ENCODE data around the gene LRRC2.
"Not testable (repeated sequence)": the region's sequence is repeated elsewhere in the genome, so short reads cannot be mapped to it uniquely, and the experiment has no call there.

Gene LRRC2

DNA sequence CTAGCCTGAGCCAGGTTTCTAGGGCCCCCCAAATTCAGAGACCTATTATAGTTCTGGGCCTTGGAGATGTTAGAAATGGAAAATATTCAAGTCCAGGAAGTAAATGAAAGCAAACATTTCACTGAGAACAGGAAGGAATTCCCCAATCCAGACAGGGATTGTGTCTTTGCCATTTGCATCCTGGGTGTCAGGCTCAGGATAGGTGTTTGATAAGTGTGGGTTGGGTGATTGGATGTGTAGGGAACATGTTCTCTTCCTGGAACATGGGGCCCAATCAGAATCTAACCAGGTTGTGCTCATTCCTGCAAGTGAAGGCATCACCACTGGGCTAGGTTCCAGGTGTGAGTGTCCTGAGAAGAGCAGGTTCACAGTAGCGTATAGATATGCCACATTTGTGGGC lies 14.6 kb upstream of the LRRC2 start:
- no peak for DNase-seq (ENCODE audit: low read depth)

DNA sequence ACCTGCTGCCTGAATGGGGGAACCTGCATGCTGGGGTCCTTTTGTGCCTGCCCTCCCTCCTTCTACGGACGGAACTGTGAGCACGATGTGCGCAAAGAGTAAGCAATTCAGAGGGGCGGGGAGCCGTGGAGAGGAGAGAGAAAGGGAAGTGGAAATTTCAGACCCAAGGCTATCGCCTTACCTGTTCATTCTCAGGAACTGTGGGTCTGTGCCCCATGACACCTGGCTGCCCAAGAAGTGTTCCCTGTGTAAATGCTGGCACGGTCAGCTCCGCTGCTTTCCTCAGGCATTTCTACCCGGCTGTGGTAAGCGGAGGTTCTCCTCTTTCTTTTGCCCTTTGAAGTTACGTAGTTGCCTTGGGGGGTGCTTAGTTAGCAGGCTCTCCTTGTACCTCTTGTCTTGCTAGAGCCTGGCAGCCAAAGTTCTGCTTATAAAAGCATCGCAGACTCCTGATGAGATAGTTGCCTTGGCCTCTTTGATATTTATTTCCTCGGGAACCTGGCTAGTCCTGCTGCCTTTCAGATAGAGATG lies 13.7 kb upstream of the LRRC2 start:
- no peak for DNase-seq (ENCODE audit: low read depth)

DNA sequence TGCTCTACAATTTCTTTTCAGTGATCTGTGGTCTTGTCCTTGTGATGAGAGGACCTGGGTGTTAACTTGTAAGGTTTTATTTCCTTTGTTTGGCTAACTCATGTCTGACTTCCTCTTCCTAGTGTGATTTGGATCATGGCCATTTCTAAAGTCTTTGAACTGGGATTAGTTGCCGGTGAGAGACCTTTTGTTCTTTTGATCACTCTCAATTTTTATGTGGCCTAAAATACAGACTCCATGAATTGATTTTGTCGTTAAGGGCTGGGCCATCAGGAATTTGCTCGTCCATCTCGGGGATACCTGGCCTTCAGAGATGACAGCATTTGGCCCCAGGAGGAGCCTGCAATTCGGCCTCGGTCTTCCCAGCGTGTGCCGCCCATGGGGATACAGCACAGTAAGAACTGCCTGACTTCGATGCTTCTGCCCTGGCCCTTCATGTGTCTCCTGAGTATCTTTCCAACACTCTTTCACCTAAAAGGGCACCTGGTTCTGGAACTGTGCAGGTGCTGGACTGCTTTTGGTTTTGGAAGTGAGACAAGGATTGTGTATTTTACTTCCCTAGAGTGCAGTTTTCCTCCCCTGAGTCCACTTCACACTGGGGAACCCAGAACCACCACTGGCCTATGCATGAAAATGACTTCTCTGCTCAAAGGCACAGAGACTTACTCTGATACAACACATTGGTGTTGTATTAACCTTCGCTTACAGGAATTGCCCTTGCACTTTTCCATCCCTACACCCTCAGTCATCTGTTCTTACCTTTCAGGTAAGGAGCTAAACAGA lies 13.1 kb upstream of the LRRC2 start:
- DNase-seq (ENCODE audit: low read depth) = no peak

DNA sequence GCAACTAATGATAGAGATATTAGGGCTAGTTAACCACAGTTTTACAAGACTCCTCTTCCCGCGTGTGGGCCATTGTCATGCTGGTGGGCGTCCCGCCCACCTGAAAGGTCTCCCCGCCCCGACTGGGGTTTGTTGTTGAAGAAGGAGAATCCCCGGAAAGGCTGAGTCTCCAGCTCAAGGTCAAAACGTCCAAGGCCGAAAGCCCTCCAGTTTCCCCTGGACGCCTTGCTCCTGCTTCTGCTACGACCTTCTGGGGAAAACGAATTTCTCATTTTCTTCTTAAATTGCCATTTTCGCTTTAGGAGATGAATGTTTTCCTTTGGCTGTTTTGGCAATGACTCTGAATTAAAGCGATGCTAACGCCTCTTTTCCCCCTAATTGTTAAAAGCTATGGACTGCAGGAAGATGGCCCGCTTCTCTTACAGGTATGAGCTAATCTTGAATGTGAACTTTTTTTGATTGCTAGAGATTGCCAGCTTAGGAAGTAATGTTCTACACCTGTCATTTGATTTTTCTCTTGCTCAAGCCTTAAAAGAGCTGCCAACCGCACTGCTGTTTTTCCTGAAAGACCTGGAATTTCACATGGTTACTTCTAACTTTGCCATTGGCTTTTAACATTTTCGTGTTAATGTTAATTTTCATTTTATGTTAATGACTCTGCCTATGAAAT lies 11.6 kb upstream of the LRRC2 start:
- not testable (repeated sequence) for DNase-seq (ENCODE audit: low read depth)

DNA sequence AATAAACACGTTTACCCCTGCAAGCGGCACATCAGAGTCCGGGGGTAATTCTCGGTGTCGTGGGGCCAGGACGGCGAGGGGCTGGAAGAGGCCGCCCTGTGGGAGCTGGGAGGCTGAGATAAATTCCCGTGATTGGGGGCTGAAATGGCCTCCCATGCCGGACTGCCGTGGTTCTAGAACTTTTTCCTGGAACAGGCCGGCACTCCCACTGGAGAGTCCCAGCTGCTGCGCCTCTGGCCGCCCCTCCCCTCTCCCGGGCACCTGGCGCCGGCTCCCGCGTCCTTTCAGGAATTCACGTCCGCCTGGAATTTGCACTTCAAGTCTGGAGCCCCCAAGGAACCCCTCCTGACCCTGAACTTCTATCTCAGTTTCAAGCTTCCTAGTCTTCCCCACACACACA lies 10.8 kb upstream of the LRRC2 start:
- DNase-seq (ENCODE audit: low read depth) = no peak

DNA sequence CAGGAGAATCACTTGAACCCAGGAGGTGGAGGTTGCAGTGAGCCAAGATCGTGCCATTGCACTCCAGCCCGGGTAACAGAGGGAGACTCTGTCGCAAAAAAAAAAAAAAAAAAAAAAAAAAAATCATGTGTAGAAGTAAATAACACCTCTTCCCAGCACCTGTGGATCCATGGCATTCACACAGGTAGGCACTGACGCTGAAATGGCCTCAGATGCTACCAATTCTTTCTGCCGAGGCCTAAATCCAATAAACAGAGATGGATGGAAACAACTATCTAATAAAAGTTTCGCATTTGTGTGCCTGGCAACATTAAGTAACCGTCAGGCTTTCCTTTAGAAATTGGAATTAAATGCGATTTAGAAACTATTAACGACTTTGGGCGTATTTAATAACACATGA lies 10.3 kb upstream of the LRRC2 start:
- DNase-seq (ENCODE audit: low read depth) = no peak

DNA sequence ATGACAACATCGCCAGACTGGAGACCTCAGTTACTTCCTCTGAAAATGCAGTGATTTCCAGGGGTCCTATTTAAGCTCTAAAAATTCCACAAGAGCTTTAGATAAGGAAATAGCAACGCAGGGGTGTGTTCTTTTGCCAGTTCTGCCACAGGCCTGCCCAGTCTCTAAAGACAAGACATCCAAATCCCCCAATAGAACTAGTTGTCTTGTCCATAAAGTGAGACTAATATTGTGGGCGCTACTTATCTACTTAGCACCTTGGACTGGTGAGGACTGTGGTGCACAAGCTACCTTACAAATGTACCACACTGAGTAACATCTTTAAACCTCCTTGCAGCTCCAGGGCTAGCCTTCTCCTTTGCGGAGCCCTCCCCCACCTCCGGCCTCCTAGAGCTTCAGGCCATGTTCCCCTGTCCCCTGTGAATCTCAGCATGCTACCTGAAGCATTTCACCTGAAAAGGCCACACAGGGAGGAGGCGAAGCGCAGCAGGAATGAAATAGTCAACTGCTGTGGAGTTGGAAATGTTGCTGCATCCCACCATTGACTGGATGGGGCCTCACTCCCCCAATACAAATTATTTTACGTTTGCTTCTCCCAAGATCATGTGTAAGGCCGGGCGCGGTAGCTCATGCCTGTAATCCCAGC lies 9.6 kb upstream of the LRRC2 start:
- DNase-seq (ENCODE audit: low read depth) = no peak

DNA sequence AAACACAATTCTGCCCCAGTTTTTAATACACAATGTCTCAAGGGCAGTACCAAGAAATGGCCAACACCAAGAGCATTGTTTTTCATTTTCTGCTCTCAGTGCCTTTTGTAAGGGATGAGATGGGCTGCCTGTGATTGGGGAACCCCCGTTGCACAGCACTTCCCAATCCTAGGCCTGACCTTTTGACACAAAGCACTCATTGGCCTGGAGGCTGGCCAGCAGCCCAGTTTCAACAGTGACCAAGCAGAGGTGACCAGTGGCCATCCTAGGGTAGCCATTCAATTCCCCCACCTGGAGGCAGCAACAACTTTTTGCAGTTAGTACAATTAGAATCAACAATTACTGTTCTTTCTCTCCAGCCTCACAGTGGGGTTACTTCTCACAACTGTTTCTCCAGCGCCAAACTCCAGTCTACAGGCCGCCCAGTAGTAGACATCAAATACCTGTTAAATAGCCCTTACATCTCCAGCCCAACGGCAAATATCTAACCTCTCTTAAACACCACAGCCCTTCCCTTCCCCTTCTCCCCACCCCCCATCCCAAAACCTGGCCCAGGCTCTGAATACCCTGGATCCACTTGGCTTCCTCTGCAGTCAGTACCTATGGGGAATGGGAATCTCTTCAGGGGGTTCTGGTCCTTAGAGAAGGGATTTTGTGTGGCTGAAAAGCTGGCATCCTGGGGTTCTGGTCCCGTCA lies 8.9 kb upstream of the LRRC2 start:
- no peak for DNase-seq (ENCODE audit: low read depth)

DNA sequence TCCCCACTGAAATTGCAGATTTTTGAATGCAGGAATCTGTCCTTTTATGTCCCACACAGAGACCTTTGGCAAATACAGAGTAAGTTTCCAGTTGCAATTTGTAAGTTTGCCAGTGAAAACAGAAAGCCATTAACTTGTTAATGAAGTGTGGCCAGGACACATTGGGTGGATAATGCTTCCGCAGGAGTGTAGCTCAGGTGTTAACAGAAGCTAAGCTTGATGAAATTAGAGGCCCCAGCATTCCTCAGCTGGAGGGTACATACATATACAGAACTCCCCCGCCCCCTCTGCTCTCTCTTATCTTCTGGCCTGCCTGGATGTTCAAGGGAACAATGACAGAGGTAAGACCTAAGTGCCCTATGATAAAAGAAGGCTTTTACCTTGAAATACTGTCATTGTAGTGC lies 8.1 kb upstream of the LRRC2 start:
- no peak for DNase-seq (ENCODE audit: low read depth)

DNA sequence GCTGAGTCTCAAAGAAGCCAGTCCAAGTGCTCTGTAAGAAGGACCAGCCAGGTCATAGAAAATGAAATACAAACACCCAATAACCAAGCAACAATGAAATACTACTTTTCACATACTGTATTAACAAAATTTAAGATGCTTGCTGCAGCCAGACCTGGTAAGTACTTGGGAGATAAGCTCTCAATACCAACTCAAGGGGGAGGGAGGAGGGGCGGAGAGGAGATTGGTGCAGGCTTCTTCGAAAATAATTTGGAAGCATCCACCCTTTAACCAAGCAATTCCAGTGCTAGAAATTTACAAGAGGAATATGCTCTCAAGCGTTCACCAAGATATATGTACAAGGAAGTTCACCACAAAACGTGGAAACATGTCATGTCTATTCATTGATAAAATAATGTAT lies 7.6 kb upstream of the LRRC2 start:
- no peak for DNase-seq (ENCODE audit: low read depth)

DNA sequence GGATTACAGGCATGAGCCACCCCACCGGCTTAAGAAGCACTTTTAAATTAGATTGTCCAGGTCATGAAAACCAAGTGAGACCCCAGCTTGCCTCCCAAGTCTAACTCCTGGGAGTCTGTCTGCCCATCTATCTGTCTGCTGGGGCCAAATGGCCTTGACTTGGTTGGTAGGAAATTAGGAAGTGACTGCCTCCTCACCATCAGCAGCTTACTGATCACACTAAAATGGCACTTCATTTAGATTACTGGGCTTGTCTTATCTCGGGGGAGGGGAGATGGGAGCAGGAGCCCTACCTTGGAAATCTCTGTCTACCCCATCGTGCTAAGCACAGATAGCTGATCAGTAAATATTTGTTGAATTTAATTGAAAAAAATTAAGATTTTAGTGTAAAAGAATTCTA lies 5.6 kb upstream of the LRRC2 start:
- no peak for DNase-seq (ENCODE audit: low read depth)

DNA sequence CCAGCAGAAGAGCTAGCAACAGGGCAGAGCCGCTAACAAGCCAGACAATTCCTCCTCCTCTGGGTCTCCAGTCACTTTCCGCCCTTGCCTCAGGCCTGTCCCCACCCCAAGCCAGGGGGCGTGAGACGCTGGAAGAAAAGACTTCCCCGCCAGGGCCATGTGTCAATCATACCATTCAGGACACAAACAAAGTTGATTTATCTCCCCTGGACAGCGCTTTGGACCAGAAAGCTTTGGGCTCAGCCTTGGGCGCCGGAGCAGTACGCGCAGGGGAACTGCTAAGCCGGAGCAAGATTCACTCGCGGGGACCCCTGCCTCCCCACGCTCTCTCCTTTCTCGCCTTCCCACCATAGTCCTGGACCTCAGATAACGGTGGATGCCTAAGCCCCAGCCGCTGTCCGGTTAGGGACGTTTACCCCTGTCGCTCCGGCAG lies 479 bp downstream of the LRRC2 start:
- DNase-seq (ENCODE audit: low read depth) = no peak

DNA sequence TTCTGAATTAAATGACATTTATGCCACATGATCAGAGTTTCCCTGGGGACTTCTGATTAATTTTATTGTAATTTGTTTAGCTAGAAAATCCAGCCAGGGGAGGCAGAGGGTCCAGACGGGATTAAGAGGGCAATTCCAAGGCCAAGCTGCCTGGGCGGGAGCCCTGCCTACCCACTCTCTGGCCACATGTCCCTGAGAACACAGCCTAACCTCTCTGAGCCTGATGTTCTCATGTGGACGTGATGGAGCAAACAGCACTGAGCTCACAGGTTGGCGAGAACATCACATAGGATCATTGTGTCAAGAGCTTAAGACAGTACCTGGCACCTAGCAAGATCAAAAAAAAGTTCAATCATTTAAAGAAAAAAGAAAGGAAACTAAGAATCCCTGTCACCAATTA lies 1.0 kb downstream of the LRRC2 start:
- DNase-seq (ENCODE audit: low read depth) = no peak

DNA sequence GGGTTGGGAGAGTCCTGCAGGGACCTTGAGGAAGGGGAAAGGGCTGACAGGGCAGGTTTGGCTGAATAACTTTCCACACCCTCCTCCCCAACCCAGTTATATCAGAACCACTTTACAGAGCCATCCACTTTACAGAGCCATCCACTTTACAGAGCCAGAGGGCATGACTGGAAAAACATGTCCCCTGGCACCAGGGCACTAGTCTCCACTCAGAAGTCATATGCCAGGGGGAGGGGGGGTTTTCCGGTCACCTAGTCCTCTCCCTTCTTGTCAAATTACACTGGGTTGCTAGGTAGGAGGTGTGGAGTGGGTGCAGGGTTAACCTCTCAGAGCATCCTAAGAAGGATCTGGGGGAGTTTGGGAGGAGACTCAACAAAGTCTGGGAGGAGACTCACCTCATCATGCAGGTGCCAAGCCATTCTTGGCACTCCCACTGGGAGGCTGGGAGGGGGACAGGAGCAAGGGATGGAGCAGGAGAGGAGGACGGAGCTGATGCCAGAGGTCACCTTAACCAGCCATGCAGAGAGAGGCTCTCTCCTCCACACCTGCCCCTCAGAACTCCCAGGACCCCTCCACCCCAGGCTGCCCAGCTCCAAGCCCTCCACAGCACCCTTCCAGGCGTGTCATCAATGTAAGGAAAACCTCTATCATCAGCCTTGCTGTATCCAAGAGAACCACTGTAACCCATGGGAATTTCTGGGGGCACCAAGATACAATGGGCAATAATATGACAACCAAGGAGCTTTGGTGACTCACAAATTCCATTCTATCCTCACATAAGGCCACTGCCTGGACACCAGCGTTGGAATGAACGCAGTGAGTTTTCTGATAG lies 1.7 kb downstream of the LRRC2 start:
- DNase-seq (ENCODE audit: low read depth) = no peak

DNA sequence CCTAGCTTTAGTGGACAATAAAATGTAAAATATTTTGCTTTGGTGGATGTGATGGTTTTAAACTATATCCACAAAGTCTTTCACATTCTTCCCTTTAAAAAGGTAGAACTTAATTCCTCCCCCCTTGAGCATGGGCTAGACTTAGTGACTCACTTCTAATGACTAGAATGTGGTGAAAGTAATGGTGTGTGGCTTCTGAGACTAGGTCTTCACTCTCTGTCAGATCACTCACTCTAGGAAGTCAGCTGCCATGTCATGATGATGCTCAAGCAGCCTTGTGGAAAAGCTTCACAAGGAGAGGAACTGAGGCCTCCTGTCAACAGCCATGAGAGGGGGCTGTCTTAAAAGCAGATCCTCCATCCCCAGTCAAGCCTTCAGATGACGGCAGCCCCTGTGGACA lies 4.2 kb downstream of the LRRC2 start:
- no peak for DNase-seq (ENCODE audit: low read depth)

DNA sequence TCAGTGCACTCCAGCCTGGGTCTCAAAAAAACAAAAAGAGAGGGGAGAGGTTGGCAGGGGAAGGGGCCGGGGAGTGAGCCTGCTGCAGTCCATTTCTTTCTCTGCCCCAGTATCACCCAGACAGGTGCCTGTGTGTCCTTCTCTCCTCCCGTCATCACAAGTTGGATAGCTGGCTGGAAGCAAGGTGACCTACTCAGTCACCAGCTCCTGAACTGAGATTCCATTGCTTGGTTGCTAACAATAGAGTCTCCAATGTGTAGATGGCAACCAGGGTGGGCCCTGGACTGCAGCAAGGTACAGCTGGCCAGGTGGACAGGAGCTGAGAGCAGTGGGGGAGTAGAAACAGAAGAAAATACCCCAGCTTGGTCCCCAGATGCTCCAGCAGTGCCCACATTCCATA lies 4.6 kb downstream of the LRRC2 start:
- no peak for DNase-seq (ENCODE audit: low read depth)

DNA sequence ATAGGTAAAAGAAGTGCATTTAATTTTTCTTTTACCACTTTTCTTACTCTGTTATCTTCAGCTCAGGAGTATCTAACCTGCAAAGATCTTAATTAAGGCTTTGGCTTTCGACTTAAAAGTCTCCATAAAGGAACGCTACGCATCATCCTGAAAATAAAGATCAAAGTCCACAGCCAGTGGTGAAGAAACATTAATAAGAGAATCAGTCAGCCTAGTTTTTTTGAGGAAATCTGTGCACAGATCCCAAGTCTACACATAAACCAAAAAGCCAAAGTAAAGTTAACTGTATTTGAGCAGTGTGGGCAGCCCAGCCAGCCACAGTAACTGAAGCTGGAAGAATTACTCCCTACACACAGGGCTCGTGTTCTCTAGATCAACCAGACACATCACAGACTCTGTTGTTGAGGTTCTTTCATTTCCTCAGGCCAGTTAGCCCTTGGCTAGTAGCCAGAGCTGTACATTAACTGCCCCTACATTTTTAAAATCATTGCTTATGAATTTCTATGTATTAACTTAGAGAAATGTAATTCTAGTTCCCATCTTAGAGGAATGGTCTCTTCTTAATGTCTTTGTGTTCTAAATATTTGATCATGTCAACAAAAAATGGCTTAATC lies 6.9 kb downstream of the LRRC2 start:
- no peak for DNase-seq (ENCODE audit: low read depth)

DNA sequence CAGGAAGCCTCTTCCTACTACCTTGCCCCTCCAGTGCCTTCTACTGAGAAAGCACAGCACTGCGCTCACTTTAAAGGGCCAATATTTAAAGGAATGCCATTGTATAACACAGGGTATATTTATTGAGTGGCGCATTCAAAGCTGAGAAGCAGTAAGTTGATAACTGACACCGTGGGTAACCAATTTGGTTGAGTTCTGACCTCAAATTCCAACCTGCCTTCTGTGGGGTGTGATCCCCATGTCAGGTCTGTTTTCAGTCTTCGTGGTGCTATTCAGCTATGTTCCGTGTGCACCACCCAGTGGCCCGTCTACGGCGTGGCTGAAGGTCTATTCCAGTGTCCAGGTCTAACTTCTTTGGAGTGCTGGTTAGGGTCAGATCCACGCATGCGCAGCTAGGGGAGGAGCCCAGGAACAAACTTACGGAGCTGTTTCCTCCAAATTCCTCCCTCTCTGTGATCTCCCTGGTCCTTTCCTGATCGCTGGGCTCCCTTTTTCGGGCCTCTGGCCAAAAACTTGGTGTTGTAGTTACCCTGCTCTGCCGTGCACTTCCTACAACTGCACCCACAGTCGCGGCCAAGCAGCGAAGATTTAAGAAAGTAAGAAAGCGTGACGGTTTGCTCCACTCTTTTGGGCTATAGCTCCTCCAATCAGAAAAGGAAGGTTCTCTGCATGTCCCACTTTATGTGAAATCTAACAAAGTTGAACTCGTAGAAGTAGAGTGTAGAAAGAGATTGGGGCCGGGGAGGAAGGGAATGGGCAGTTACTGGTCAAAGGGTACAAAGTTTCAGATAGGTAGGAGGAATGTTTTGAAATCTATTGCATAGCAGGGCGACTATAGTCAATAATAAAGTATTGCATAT lies 7.7 kb downstream of the LRRC2 start:
- peak; percentile 59 for DNase-seq (ENCODE audit: low read depth)

DNA sequence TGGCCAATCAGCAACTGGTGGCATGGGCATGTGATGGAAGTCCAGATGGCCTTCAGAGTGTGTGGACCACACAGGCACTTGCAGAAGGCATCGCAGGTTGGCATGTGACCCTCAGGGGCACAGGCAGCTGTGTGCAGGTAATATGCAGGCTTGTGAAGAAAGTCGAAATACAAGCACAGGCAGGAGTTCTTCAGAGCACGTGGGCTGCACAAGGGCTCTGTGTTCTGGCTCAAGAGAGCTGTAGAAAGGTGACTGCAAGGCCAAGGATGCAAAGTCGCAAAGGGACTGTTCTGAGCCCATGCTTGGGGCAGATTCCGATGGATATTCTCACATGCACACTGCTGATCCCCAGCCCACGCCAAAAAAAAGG lies 8.3 kb downstream of the LRRC2 start:
- no peak for DNase-seq (ENCODE audit: low read depth)

DNA sequence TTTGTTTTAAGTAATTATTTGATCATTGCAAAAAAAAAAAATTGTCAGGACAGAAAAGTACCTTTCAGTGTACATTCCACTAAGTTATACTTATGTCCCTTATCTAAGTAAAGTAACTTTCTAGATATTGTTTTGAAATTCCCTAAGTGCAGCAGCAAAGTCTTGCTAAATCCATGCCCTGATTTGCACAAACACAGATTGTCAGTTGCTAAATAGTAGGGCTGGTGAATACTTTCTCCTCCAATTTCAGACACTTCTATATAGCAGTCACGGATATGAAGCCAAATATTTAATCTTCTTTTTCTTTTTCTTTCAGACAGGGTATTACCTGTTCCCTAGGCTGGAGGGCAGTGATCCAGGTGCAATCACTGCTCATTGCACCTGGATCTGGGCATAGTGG lies 12.9 kb downstream of the LRRC2 start:
- DNase-seq (ENCODE audit: low read depth) = no peak
